Effector memory CD4-positive, alpha-beta T cell (primary cell): ENCODE results near the gene BST1.
"Not testable (repeated sequence)": the region's sequence is repeated elsewhere in the genome, so short reads cannot be mapped to it uniquely, and the experiment has no call there.

Source experiments
- DNase-seq, 3 donors: peaks; one replicate each; pipeline ENCODE4 v3.0.0-alpha.2; 2020
- H3K27ac ChIP-seq: 2 replicates; pipeline ENCODE4 v1.7.0; 2013; ENCODE audit warnings: mild to moderate bottlenecking, low read length, moderate library complexity; ENCODE audit not compliant: insufficient read depth, poor library complexity, severe bottlenecking
- H3K27me3 ChIP-seq: replicated peaks from 2 replicates; pipeline ENCODE4 v1.7.0; 2013; ENCODE audit warnings: mild to moderate bottlenecking, low read length; ENCODE audit not compliant: insufficient read depth, control insufficient read depth, poor library complexity, severe bottlenecking
- H3K36me3 ChIP-seq: 2 replicates; pipeline ENCODE4 v1.7.0; 2013; ENCODE audit warnings: mild to moderate bottlenecking, low read length, moderate library complexity; ENCODE audit not compliant: control insufficient read depth, insufficient read depth
- H3K4me1 ChIP-seq: 2 replicates; pipeline ENCODE4 v1.7.0; 2013; ENCODE audit warnings: low read length, mild to moderate bottlenecking; ENCODE audit not compliant: control insufficient read depth, insufficient read depth, poor library complexity, severe bottlenecking
- H3K4me3 ChIP-seq: 2 replicates; pipeline ENCODE4 v1.7.0; 2013; ENCODE audit warnings: low read length, low read depth, mild to moderate bottlenecking; ENCODE audit not compliant: insufficient read depth, poor library complexity, severe bottlenecking
- H3K9me3 ChIP-seq: 2 replicates; pipeline ENCODE4 v1.7.0; 2013; ENCODE audit warnings: mild to moderate bottlenecking, low read length, moderate library complexity; ENCODE audit not compliant: control insufficient read depth

The BST1 gene

DNA sequence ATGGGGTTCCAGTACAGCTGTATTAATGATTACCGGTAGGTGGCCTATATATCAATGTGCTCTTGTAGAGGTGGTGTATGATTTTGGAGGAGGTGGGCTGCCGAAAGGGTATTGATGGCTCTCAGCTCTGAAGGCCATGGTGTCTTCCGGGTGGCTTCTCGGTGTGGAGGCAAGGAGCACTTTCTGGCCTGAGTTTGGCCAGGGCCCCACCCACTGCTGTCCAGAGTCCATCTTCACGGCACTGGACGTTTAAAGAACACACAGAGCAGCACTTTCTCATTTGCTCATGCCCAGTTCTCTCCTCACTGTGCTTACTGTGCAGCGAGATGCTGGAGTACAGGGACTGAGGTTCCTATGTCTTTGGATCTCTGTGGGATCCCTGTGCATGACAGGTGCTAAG lies 16.1 kb downstream of the BST1 start:
- Histone ChIP-seq H3K27me3 (no peaks in the 10 kb centered on the region), H3K4me1 (no peaks in the 10 kb centered on the region), H3K36me3 (no peaks in the 10 kb centered on the region), H3K27ac (no peak overlapping the region), H3K9me3 (no peaks in the 10 kb centered on the region), H3K4me3 (no peak overlapping the region)
- no peak for DNase-seq

DNA sequence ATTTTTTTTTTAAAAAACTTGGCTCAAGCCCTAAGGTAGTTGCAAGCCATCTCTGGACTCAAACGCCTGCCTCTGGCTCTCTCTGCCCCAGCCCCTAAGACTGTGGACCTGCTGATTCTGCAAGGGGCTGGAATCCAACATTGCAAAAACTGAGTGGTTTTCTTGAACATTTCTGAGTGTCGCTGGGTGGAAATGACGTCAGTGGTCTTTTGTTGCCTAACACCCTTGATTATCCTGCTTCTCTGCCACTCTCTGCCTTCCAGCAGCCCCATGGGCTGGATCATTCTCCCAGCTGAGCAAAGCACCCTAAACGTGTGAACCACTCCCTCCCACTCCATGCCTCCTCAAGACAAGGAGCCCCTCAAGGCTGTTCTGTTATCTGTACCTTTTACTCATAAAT lies 16.6 kb downstream of the BST1 start:
- H3K27me3 ChIP-seq, result no peaks in the 10 kb centered on the region
- no peaks in the 10 kb centered on the region for H3K4me1 ChIP-seq
- no peak overlapping the region for H3K27ac ChIP-seq
- H3K9me3 ChIP-seq, result no peaks in the 10 kb centered on the region
- H3K4me3 ChIP-seq, result no peak overlapping the region
- no peaks in the 10 kb centered on the region for H3K36me3 ChIP-seq
- DNase-seq, result no peak

DNA sequence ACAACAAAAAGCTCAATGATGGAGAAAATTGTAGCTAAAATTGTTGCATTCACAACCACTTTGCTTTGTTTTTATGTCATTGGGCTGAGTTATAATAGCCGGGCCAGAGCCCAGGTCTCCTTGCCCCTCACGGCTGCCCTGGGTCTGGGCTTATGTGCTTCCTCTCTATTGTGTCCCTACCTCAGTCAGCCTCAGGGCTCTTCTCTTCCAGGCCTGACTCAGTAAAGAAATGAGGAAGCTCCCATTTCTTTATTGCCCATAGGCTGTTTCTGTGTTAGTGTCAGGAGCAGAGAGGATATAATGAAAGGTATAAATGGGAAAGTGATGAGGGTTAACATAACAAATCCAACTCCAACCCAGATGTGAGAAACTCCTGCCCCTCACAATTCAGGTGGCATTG lies 18.0 kb downstream of the BST1 start:
- Histone ChIP-seq H3K9me3 (no peaks in the 10 kb centered on the region), H3K27me3 (no peaks in the 10 kb centered on the region), H3K36me3 (no peaks in the 10 kb centered on the region), H3K27ac (no peak overlapping the region), H3K4me3 (no peak overlapping the region), H3K4me1 (no peaks in the 10 kb centered on the region)
- no peak for DNase-seq

DNA sequence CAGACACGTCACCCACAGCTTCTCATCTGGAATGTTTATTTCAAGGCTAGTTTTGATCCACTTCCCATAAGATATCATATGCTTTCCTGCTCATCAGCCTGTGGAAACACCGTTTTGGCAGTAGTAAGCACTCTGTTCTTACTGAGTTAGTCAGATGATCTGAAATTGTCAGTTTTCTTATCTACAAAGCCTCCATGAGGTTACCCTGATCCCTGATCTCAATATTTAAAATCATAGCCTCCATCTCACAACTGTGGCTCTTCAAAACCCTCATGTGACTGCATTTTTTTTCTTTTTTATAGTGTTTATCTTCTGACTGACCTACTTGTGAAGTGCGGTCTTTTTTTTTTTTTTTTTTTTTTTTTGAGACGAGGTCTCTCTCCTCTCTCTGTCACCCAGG lies 22.7 kb downstream of the BST1 start:
- Histone ChIP-seq H3K4me1 (no peaks in the 10 kb centered on the region), H3K27me3 (no peaks in the 10 kb centered on the region), H3K27ac (no peak overlapping the region), H3K4me3 (no peak overlapping the region), H3K36me3 (no peaks in the 10 kb centered on the region), H3K9me3 (no peaks in the 10 kb centered on the region)
- no peak for DNase-seq

DNA sequence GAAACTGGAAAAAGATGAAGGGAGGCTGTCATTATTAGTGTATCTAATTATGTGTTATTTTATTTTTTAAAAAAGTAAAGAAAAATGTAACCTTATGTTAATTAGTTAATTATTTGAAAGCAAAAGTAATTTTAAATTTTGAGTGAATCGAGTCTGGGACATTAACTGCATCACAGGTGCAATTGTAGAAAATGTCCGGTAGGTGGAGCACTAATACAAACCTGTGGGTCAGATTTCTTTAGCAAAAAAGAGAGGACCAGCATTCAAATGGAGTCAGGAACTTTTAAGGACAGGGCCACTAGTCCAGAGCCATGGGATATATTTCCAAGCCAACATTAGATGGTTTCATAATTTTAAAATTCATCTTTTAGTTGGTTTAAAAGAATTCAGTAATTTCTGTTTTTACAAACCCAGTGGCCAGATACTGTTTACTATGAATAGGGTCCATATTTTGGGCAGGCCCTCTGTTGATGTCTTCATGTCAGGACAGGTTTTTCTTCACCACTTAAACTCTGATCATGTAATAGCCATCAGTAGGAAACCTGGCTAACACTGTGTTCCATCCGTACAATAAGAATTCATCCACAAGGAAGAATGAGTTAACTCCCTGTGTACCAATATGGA lies 27.2 kb downstream of the BST1 start:
- DNase-seq, result peak in 1 of 3 donors; percentile 5
- H3K4me1 ChIP-seq, result no peaks in the 10 kb centered on the region

DNA sequence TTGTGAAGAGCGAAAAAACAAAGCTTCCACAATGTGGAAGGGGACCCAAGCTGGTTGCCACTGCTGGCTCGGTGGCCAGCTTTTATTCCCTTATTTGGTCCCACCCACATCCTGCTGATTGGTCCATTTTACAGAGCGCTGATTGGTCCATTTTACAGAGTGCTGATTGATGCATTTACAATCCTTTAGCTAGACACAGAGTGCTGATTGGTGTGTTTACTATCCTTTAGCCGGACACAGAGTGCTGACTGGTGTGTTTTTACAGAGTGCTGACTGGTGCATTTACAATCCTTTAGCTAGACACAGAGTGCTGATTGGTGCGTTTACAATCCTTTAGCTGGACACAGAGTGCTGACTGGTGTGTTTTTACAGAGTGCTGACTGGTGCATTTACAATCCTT lies 30.2 kb downstream of the BST1 start:
- not testable (repeated sequence) for H3K4me1 ChIP-seq, H3K27me3 ChIP-seq, H3K4me3 ChIP-seq, H3K9me3 ChIP-seq, H3K36me3 ChIP-seq, H3K27ac ChIP-seq, DNase-seq

More for the DNA sequence above, 27.2 kb downstream of the BST1 start:
- Histone ChIP-seq H3K9me3 (no peaks in the 10 kb centered on the region), H3K27ac (no peak overlapping the region), H3K36me3 (no peaks in the 10 kb centered on the region), H3K4me3 (no peak overlapping the region), H3K27me3 (no peaks in the 10 kb centered on the region)

DNA sequence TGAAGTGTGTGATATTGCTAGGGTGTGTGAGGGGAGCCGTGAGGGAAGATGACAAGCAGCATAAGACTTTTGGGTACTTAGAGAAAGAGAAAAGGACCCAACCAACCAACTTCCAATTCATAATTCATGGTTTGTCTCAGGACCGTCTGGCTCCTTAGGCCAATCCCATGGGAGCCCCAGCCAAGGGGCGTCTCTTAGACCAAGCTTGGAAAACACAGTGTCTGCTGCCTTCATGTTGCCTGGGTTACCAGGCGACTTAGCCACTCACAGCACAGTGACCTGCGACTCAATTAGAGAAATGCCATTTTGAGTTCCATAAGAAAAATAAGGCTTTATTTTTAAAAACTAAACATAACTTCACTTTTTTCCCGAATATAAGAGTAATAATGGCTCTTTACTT lies 32.7 kb downstream of the BST1 start:
- Histone ChIP-seq H3K36me3 (no peaks in the 10 kb centered on the region), H3K4me1 (no peaks in the 10 kb centered on the region)
- DNase-seq, result no peak

DNA sequence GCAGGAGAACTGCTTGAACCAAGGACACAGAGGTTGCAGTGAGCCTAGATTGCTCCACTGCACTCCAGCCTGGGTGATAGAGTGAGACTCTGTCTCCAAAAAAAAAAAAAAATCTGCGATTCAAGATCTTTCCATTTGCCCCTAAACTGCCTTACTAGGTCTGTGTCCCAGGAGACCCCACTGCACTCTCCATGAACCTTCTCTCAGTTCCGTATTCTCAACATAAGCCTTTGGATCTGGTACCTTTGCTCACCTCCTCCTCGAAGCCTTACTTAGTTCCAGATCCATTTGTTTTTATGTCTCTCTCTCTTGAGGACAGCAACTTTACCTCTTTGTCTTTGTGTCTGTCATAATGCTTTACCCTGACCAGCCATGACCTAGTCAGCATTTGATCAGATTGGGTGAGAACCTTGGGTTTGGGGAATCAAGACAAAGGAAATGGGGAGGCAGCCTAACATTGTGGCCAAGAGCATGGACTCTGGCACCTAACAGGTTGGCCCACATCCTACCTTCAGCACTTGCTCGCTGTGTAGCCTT lies 33.7 kb downstream of the BST1 start:
- no peaks in the 10 kb centered on the region for H3K27me3 ChIP-seq
- no peaks in the 10 kb centered on the region for H3K36me3 ChIP-seq
- no peak for DNase-seq
- no peak overlapping the region for H3K4me3 ChIP-seq
- no peak overlapping the region for H3K27ac ChIP-seq
- no peaks in the 10 kb centered on the region for H3K4me1 ChIP-seq
- no peaks in the 10 kb centered on the region for H3K9me3 ChIP-seq

More for the DNA sequence above, 32.7 kb downstream of the BST1 start:
- H3K27ac ChIP-seq, result no peak overlapping the region
- H3K4me3 ChIP-seq, result no peak overlapping the region
- H3K27me3 ChIP-seq, result no peaks in the 10 kb centered on the region
- no peaks in the 10 kb centered on the region for H3K9me3 ChIP-seq

DNA sequence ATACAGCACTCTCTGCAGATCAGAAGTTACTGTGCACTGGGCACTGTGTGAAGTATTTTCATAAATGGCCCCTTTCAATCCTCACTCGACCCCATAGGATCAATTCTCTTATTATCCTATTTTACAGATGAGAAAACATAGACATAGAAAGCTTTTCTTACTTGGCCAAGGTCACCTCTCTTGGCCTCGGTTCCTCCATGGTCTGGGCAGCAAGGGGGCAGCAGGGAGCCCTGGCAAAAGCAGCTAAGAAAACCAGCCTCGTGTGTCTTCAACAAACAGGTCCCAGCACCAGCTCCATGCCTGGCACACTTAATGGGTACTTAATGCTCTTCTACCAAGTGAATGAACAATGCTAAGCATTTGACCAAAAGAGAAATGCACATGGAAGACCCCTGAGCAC lies 34.4 kb downstream of the BST1 start:
- Histone ChIP-seq H3K4me1 (no peaks in the 10 kb centered on the region), H3K27ac (no peak overlapping the region), H3K36me3 (no peaks in the 10 kb centered on the region), H3K27me3 (no peaks in the 10 kb centered on the region), H3K9me3 (no peaks in the 10 kb centered on the region), H3K4me3 (no peak overlapping the region)
- DNase-seq, result no peak

DNA sequence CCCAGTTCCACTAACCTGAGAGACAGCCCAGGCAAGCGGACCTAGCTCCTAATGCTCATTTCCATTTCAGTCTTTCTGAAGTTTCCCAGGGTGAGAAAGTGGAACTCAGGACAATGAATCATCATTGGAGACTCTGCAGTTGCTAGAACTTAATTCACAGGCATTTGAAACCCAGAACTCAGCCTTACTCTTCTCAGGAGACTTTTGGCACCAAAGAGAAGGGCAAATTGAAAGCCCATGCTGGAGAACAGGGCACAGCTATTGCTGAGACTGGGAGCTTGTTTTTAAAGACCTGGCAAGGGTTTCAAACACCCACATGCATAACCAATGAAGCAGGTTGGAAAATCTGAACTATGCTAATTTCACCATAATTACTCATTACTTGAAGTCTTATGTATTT lies 36.0 kb downstream of the BST1 start:
- no peak overlapping the region for H3K27ac ChIP-seq
- no peaks in the 10 kb centered on the region for H3K4me1 ChIP-seq
- no peaks in the 10 kb centered on the region for H3K27me3 ChIP-seq
- no peak overlapping the region for H3K4me3 ChIP-seq
- no peaks in the 10 kb centered on the region for H3K36me3 ChIP-seq
- DNase-seq, result no peak
- H3K9me3 ChIP-seq, result no peaks in the 10 kb centered on the region
